Memory B cell (primary cell): ENCODE results near the gene UPF2.

Experiments
- ATAC-seq: fragments of 150-1000 bp; cut with Tn5 transposase; 2 replicates; pipeline ENCODE4 v1.10.0; 2021; ENCODE audit warnings: low read depth, mild to moderate bottlenecking, moderate library complexity
- DNase-seq, 2 donors: peaks; one replicate each; pipeline ENCODE4 v3.0.0; 2022; ENCODE audit warnings: low spot score in 2 of 2
- H3K27ac Mint-ChIP-seq: one replicate; pipeline ENCODE4 v1.8.0; 2022; ENCODE audit warnings: mild to moderate bottlenecking, moderate library complexity, mixed read lengths
- H3K27me3 Mint-ChIP-seq: one replicate; pipeline ENCODE4 v1.8.0; 2022; ENCODE audit warnings: mixed read lengths
- H3K36me3 Mint-ChIP-seq: one replicate; pipeline ENCODE4 v1.8.0; 2022; ENCODE audit warnings: mild to moderate bottlenecking, mixed read lengths
- H3K4me1 Mint-ChIP-seq: one replicate; pipeline ENCODE4 v1.8.0; 2022; ENCODE audit warnings: mixed read lengths
- H3K4me3 Mint-ChIP-seq: one replicate; pipeline ENCODE4 v1.8.0; 2022; ENCODE audit warnings: mild to moderate bottlenecking, moderate library complexity, mixed read lengths
- H3K9me3 Mint-ChIP-seq: one replicate; pipeline ENCODE4 v1.8.0; 2022; ENCODE audit warnings: mixed read lengths

UPF2 gene

DNA sequence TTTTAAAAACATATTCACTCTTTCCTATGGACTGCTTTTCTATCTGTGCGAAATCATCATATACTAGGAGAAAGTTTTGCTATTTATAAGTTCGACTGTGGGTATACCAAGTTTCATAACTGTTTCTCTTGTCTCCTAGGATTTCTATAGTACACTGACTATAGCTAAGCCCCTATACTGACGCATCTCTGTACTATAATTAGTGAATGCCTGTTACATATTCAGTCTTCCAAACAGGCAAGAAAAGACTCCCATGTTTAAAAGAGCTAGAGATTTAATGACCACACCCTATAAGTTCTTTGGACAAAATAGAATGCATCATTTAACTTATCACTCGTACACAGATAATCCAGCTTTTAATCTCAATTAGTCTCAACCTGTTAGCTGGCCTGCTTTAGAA, 80.8 kb downstream of the UPF2 start:
- no peak for ATAC-seq
- no peak overlapping the region for H3K4me3 Mint-ChIP-seq
- no peaks in the 10 kb centered on the region for H3K9me3 Mint-ChIP-seq
- DNase-seq: no peak
- no peak overlapping the region for H3K27ac Mint-ChIP-seq
- no peaks in the 10 kb centered on the region for H3K4me1 Mint-ChIP-seq
- H3K36me3 Mint-ChIP-seq: peaks cover 46% of the 10 kb centered on the region
- no peaks in the 10 kb centered on the region for H3K27me3 Mint-ChIP-seq

DNA sequence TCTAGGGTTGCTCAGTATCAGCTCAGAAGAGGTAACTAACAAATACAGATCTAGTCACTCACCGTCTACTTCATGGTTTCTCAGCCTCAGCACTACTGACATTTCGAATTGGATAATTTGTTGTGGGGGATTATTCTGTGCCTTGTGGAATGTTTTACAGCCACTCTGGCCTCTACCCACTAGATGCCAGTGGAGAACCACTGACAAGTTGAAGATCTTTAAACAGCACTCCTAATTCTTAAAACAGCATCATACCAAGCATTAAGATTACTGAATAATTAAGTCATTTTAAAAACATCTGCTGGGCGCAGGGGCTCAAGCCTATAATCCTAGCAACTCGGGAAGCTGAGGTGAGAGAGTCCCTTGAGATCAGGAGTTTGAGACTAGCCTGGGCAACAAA, 82.6 kb downstream of the UPF2 start:
- H3K9me3 Mint-ChIP-seq: no peaks in the 10 kb centered on the region
- peak overlapping the region; percentile 70 for H3K27ac Mint-ChIP-seq
- no peak overlapping the region for H3K4me3 Mint-ChIP-seq
- no peaks in the 10 kb centered on the region for H3K4me1 Mint-ChIP-seq
- DNase-seq (no peak), ATAC-seq (no peak)
- H3K27me3 Mint-ChIP-seq: no peaks in the 10 kb centered on the region
- H3K36me3 Mint-ChIP-seq: peaks cover 51% of the 10 kb centered on the region

DNA sequence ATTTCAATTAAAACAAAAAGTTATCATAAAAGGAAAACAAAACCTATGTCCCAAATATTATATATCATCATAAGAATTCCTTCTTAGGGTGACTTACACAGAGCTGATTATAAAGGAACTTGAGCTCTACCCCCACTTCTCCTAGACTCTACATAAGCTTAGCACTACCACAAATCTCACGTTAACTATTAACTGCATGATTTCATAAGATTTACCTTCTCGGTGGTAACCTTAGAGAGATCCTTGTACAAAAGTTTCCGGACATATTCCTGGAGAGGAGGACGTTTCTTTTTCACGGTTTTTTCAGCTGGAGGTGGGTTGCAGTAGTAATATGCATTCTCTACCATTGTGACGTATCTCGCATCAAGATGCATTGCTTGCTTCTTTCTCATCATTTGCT, 83.7 kb downstream of the UPF2 start:
- no peak for ATAC-seq
- H3K9me3 Mint-ChIP-seq: no peaks in the 10 kb centered on the region
- no peak for DNase-seq
- H3K27me3 Mint-ChIP-seq: no peaks in the 10 kb centered on the region
- H3K4me3 Mint-ChIP-seq: no peak overlapping the region
- peaks cover 47% of the 10 kb centered on the region for H3K36me3 Mint-ChIP-seq
- no peak overlapping the region for H3K27ac Mint-ChIP-seq
- H3K4me1 Mint-ChIP-seq: no peaks in the 10 kb centered on the region

- Mint-ChIP-seq H3K27me3 (no peaks in the 10 kb centered on the region), H3K9me3 (peaks cover 2% of the 10 kb centered on the region), H3K4me3 (no peak overlapping the region), H3K4me1 (peaks cover 6% of the 10 kb centered on the region), H3K36me3 (peaks cover 33% of the 10 kb centered on the region), H3K27ac (no peak overlapping the region)
- ATAC-seq: no peak
- no peak for DNase-seq
Measured at GRCh38 chr10:11951695-11952094, 90.9 kb downstream of the UPF2 start.

- Mint-ChIP-seq H3K4me3 (no peak overlapping the region), H3K9me3 (peaks cover 2% of the 10 kb centered on the region), H3K36me3 (peaks cover 28% of the 10 kb centered on the region), H3K4me1 (peaks cover 6% of the 10 kb centered on the region), H3K27me3 (no peaks in the 10 kb centered on the region), H3K27ac (no peak overlapping the region)
- no peak for ATAC-seq
- DNase-seq: no peak
Measured at GRCh38 chr10:11950325-11951018, 92.1 kb downstream of the UPF2 start.

DNA sequence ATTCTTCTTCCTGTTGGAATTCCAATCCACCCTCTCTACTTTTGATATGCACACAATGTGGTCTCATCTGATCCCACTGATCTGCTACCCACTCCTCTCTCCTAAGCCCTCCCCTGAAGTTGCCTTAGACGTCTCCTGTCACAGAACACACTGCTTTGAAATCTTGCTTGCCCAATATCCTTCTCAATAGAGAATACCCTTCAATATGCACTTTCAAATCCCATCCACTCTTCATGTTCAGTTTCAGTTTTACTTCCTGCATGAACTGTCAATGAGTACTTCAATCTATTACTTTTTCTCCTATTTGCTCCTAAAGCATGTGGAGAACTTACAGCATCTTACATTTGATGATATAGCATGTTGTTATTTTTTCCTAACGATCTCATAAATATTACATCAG, 93.5 kb downstream of the UPF2 start:
- no peak for DNase-seq
- Mint-ChIP-seq H3K27me3 (no peaks in the 10 kb centered on the region), H3K4me3 (peak overlapping the region; percentile 30), H3K36me3 (peaks cover 27% of the 10 kb centered on the region), H3K4me1 (peaks cover 6% of the 10 kb centered on the region), H3K9me3 (peaks cover 2% of the 10 kb centered on the region), H3K27ac (peak overlapping the region; percentile 29)
- ATAC-seq: peak; percentile 73

DNA sequence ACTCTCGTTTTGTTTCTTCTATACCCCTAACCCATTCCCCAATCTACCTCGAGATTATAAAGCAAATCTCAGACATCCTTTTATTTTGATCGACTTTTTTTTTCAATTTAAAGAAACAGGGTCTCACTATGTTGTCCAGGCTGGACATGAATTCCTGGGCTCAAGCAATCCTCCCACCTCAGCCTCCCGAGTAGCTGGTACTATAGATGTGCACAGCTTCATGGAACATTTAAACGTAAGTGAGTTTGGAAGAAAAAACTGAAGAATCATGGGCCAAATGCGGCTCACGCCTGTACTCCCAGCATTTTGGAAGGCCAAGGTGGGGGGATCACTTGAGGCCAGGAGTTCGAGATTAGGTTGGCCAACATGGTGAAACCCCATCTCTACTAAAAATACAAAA, 96.0 kb downstream of the UPF2 start:
- Mint-ChIP-seq H3K36me3 (peaks cover 31% of the 10 kb centered on the region), H3K4me1 (peaks cover 6% of the 10 kb centered on the region), H3K4me3 (no peak overlapping the region), H3K27me3 (no peaks in the 10 kb centered on the region), H3K27ac (no peak overlapping the region), H3K9me3 (peaks cover 2% of the 10 kb centered on the region)
- DNase-seq: no peak
- no peak for ATAC-seq

DNA sequence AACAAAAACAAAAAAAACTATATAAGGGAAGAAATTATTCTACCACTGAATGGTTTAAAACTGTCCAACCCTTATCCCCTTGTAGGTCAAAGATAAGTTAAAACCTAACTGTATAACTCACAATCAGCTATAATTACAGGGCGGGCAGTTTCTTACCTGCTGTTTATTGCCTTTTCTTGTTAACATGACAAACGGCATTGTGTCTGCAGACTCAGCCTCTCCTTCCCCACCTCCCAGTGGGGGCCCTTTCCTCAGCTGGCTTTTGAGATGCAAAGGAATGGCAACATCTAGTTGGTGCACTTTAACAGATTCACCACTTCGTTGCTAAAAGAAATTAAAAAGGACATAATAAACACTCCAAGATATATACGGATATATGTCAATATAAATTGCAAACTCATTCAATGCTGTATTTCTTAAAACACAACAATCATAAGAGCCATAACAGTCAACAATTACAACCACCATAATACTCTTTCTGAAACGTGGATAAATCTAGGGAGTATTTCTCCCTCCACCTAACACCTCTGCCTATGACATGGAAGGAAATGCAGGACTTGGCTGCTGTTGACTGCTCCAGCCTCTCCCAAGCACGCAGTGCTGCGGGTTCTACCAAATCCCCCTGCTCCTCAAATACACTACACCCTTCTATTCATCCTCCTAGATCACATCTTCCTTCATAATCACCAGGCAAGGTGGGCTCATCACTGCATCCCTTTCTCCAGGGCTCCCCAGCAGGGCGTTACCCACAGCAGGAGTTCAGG, 106.0 kb downstream of the UPF2 start:
- no peaks in the 10 kb centered on the region for H3K4me1 Mint-ChIP-seq
- no peaks in the 10 kb centered on the region for H3K27me3 Mint-ChIP-seq
- peaks cover 19% of the 10 kb centered on the region for H3K36me3 Mint-ChIP-seq
- H3K4me3 Mint-ChIP-seq: no peak overlapping the region
- no peaks in the 10 kb centered on the region for H3K9me3 Mint-ChIP-seq
- H3K27ac Mint-ChIP-seq: no peak overlapping the region
- DNase-seq (no peak), ATAC-seq (no peak)

GRCh38 chr10:11934262-11934661, 108.3 kb downstream of the UPF2 start:
- H3K27me3 Mint-ChIP-seq: no peaks in the 10 kb centered on the region
- H3K4me3 Mint-ChIP-seq: no peak overlapping the region
- no peaks in the 10 kb centered on the region for H3K9me3 Mint-ChIP-seq
- DNase-seq (no peak), ATAC-seq (no peak)
- peaks cover 33% of the 10 kb centered on the region for H3K36me3 Mint-ChIP-seq
- H3K27ac Mint-ChIP-seq: peak overlapping the region; percentile 72
- no peaks in the 10 kb centered on the region for H3K4me1 Mint-ChIP-seq

DNA sequence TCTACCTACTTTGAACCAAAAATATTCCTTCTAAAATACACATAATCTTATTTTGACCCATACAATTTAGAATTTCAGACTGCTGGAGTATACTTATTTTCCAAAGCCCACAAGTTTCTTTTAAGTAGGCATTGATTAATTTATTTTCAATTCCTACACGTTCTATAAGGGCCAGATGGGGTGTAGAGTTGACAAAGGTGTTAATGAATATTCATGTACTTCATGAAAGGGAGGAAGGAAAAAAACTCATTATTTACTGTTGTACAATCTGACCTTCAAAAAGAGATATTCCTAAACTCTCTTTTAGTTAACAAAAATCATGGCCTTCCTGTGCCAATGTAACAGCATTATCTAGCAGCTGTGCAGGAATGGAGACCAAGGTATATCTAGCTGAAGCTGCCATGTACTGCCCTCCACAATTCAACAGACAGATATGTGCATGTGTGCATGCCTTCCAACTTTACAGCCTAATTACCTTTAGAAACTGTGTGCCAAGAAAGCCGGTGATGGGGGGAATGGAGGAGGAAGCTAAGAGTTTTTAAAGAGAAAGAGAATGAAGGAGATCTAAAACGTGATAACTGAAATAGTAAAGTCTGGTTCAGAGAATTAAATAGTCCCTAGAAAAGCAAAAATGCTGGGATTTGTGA, 108.9 kb downstream of the UPF2 start:
- no peak for ATAC-seq
- H3K27me3 Mint-ChIP-seq: no peaks in the 10 kb centered on the region
- peak overlapping the region; percentile 72 for H3K27ac Mint-ChIP-seq
- DNase-seq: no peak
- no peaks in the 10 kb centered on the region for H3K4me1 Mint-ChIP-seq
- H3K9me3 Mint-ChIP-seq: no peaks in the 10 kb centered on the region
- H3K36me3 Mint-ChIP-seq: peaks cover 36% of the 10 kb centered on the region
- no peak overlapping the region for H3K4me3 Mint-ChIP-seq

DNA sequence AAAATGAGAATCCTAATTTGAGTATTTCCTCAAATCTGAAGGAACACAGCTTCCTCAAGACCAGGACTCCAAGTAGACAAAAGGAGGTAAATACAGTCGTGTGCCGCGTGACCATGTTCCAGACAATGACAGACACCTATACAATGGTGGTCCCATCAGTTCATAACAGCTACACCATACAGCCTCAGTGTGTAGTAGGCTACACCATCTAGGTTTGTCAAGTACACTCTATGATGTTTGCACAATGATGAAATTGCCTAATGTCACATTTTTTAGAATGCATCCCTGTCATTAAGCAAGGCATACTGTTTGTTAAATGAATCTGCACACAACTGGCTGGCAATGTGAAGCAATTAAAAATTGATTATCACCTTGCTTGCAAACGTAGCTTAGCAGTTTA, 111.6 kb downstream of the UPF2 start:
- H3K27ac Mint-ChIP-seq: no peak overlapping the region
- H3K9me3 Mint-ChIP-seq: no peaks in the 10 kb centered on the region
- H3K27me3 Mint-ChIP-seq: no peaks in the 10 kb centered on the region
- ATAC-seq: no peak
- peaks cover 42% of the 10 kb centered on the region for H3K36me3 Mint-ChIP-seq
- H3K4me3 Mint-ChIP-seq: no peak overlapping the region
- H3K4me1 Mint-ChIP-seq: no peaks in the 10 kb centered on the region
- DNase-seq: no peak

- DNase-seq (no peak), ATAC-seq (no peak)
- H3K36me3 Mint-ChIP-seq: peaks cover 44% of the 10 kb centered on the region
- no peak overlapping the region for H3K27ac Mint-ChIP-seq
- no peaks in the 10 kb centered on the region for H3K27me3 Mint-ChIP-seq
- no peaks in the 10 kb centered on the region for H3K4me1 Mint-ChIP-seq
- H3K4me3 Mint-ChIP-seq: no peak overlapping the region
- no peaks in the 10 kb centered on the region for H3K9me3 Mint-ChIP-seq
Measured at GRCh38 chr10:11930312-11930978, 112.2 kb downstream of the UPF2 start.

- no peak overlapping the region for H3K4me3 Mint-ChIP-seq
- peaks cover 45% of the 10 kb centered on the region for H3K36me3 Mint-ChIP-seq
- no peak for ATAC-seq
- no peaks in the 10 kb centered on the region for H3K9me3 Mint-ChIP-seq
- no peaks in the 10 kb centered on the region for H3K4me1 Mint-ChIP-seq
- H3K27me3 Mint-ChIP-seq: no peaks in the 10 kb centered on the region
- no peak overlapping the region for H3K27ac Mint-ChIP-seq
- no peak for DNase-seq
Measured at GRCh38 chr10:11927746-11928145, 114.9 kb downstream of the UPF2 start.

- peaks cover 41% of the 10 kb centered on the region for H3K36me3 Mint-ChIP-seq
- no peak for DNase-seq
- ATAC-seq: no peak
- peak overlapping the region; percentile 45 for H3K27ac Mint-ChIP-seq
- no peaks in the 10 kb centered on the region for H3K27me3 Mint-ChIP-seq
- no peaks in the 10 kb centered on the region for H3K4me1 Mint-ChIP-seq
- no peaks in the 10 kb centered on the region for H3K9me3 Mint-ChIP-seq
- no peak overlapping the region for H3K4me3 Mint-ChIP-seq
Measured at GRCh38 chr10:11921800-11922392, 120.7 kb downstream of the UPF2 start.
